ENCODE measurements around the gene PSEN2.

The PSEN2 gene

DNA sequence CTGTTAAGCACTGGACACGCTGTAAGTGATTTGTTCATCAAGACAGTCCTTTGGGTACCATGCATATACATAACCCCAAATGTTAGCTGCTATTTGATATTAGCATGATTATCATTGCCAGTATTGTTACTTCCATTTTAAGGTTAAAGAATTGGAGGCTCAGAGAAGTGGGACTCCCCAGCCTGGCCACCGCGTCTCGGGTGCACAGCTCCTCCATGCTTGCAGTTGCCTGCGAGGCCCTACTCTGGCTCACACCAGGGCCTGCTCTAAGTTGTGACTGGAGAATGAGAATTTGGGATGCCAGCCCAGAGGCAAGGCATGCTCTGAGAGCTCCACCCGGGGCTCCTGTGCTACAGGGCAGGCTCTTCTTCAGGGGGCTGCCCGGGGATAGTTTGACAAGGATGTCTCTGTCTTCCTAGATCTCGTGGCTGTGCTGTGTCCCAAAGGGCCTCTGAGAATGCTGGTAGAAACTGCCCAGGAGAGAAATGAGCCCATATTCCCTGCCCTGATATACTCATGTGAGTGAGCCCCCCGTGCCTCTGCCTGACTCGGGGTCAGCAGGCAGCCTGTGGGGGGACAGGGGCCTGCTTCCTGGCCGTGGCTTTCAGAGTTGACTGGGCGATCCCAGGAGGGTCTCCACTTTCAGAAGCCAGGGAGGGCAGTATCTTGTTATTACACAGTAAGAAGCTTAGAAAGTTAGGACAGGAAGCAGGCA is 19.4 kb downstream of the PSEN2 start:
- H3K27ac ChIP-seq = no peak overlapping the region
- H3K9me3 ChIP-seq (ENCODE audit: severe bottlenecking) = no peaks in the 10 kb centered on the region
- peaks cover 4% of the 10 kb centered on the region for H3K36me3 ChIP-seq
- no peaks in the 10 kb centered on the region for H3K27me3 ChIP-seq (ENCODE audit: insufficient read depth, low read depth, severe bottlenecking)
- no peak for DNase-seq
- TF ChIP-seq, protein P1, sequence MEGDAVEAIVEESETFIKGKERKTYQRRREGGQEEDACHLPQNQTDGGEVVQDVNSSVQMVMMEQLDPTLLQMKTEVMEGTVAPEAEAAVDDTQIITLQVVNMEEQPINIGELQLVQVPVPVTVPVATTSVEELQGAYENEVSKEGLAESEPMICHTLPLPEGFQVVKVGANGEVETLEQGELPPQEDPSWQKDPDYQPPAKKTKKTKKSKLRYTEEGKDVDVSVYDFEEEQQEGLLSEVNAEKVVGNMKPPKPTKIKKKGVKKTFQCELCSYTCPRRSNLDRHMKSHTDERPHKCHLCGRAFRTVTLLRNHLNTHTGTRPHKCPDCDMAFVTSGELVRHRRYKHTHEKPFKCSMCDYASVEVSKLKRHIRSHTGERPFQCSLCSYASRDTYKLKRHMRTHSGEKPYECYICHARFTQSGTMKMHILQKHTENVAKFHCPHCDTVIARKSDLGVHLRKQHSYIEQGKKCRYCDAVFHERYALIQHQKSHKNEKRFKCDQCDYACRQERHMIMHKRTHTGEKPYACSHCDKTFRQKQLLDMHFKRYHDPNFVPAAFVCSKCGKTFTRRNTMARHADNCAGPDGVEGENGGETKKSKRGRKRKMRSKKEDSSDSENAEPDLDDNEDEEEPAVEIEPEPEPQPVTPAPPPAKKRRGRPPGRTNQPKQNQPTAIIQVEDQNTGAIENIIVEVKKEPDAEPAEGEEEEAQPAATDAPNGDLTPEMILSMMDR (IDR thresholded peaks at IDR 0.05; ENCODE audit: low read depth, low read length) = no peak
- no peak overlapping the region for H3K4me3 ChIP-seq (ENCODE audit: low read depth, low read length)

DNA sequence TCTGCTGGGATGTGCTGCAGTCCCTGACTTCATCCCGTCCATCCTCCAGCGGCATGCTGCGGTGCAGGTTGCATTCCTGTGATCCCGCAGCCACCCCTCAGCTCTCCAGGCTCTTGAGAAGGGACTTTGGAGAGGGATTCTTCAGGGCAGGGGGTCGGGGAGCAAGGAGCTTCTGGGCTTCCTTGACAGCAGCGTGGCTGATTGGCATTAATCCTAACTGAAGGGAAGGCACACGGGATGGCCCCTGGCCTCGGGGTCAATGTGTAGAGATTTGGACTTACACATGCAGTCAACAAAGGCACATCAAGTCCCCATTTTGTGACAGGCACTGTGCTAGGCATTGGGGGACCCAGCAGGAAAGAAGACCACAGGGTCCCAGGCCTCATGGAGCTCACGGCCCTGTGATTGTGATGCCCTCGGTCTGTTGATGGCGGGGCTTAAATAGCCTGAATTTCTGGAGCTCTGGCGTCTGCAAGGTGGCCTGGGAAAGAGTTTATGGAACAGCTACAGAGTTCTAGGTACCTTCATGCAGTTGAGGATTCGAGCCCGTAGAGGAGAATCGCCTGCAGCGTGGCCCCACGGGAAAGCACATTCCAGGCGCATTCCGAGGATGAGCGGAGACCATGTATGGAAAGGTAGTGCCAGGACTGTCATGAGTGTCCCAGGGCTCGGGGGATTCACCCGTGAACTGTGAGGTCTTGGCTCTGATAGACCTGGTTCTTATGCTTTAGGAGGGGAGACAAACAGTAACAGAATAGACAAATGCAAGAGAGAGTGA is 20.1 kb downstream of the PSEN2 start:
- TF ChIP-seq, protein P1 (IDR thresholded peaks at IDR 0.05; ENCODE audit: low read depth, low read length) = no peak
- Histone ChIP-seq H3K36me3 (peaks cover 4% of the 10 kb centered on the region), H3K9me3 (ENCODE audit: severe bottlenecking) (no peaks in the 10 kb centered on the region), H3K4me3 (ENCODE audit: low read depth, low read length) (no peak overlapping the region), H3K27me3 (ENCODE audit: insufficient read depth, low read depth, severe bottlenecking) (no peaks in the 10 kb centered on the region), H3K27ac (no peak overlapping the region)
- DNase-seq = no peak

DNA sequence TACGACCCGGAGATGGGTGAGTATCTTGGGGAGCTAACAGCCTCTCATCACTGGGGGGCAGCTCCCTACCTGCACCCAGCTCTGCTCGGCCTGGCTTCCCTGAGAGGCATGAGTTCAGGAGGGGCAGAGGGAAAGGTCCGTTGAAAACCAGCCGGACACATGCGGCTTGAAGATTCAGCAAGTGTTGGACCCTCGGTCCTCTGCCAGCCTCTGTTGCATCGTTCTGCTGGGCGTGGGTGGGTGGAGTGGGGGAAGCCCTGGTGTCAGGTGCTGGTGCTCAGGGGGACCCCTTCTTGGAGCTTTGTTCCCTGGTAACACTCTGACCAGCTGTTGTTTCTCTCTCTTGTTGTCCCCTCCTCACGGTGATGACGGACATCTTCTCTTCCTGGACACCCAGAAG is 20.9 kb downstream of the PSEN2 start:
- Histone ChIP-seq H3K27ac (no peak overlapping the region), H3K27me3 (ENCODE audit: insufficient read depth, low read depth, severe bottlenecking) (no peaks in the 10 kb centered on the region), H3K36me3 (peaks cover 4% of the 10 kb centered on the region), H3K4me3 (ENCODE audit: low read depth, low read length) (no peak overlapping the region), H3K9me3 (ENCODE audit: severe bottlenecking) (no peaks in the 10 kb centered on the region)
- no peak for DNase-seq
- TF ChIP-seq, protein P1 (IDR thresholded peaks at IDR 0.05; ENCODE audit: low read depth, low read length) = no peak

DNA sequence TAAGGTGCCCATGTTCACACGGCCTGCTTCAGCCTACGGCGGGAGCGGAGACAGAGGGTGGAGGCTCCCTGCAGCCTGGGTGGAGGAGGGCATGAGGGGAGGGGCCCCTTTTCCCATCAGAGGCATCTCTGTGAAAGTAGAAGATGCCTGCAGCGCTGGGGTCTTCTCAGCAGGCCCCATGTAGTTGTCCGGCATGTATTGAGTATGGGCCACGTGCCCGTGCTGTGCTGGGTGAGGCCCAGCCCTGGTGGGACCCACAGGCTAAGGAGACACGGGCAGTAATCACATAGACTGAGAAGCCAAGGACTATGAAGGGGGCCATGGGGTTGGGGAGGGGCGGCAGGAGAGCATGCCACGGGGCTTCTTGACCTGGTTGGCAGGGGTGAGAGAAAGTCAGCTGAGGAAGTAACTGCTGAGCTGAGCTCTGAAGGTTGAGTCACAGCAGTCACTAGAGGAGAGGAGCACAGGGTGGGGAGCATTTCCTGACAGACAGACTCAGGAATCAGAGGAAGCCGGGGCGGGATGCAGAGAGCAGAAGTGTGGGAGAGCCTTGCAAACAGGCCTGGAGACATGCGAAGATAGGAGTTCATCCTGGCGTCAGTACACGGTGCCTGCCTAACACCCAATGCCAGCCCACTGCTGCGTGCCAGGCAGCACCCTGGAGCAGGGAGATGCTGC is 21.6 kb downstream of the PSEN2 start:
- no peaks in the 10 kb centered on the region for H3K27me3 ChIP-seq (ENCODE audit: insufficient read depth, low read depth, severe bottlenecking)
- no peak overlapping the region for H3K4me3 ChIP-seq (ENCODE audit: low read depth, low read length)
- H3K9me3 ChIP-seq (ENCODE audit: severe bottlenecking) = no peaks in the 10 kb centered on the region
- TF ChIP-seq, protein P1 (IDR thresholded peaks at IDR 0.05; ENCODE audit: low read depth, low read length) = no peak
- DNase-seq = no peak
- H3K36me3 ChIP-seq = peaks cover 4% of the 10 kb centered on the region
- no peak overlapping the region for H3K27ac ChIP-seq

DNA sequence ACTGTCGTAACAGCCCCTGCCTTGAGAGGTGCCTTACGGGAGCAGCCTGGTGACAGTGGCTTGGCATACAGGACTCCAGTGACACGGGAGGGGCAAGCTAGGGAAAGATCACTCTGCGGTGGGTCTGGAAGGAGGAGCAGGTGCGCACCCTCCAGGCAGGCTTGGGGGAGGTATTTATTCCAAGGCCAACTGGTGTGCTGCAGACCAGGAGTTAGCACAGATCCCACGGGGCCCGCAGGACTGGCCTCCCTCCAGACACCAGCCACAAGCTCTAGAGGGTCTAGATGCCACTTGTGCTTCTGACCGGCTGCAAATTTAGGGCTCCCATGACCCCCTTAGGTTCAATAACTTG is 22.1 kb downstream of the PSEN2 start:
- no peaks in the 10 kb centered on the region for H3K9me3 ChIP-seq (ENCODE audit: severe bottlenecking)
- H3K27me3 ChIP-seq (ENCODE audit: insufficient read depth, low read depth, severe bottlenecking) = no peaks in the 10 kb centered on the region
- DNase-seq = no peak
- TF ChIP-seq, protein P1 (IDR thresholded peaks at IDR 0.05; ENCODE audit: low read depth, low read length) = peak; percentile 19; the same call in 1 of the 2 replicates
- peaks cover 3% of the 10 kb centered on the region for H3K36me3 ChIP-seq
- H3K4me3 ChIP-seq (ENCODE audit: low read depth, low read length) = no peak overlapping the region
- no peak overlapping the region for H3K27ac ChIP-seq
